ENCODE results near the gene POLR3H.
"Not testable (repeated sequence)": the region's sequence is repeated elsewhere in the genome, so short reads cannot be mapped to it uniquely, and the experiment has no call there.

Gene POLR3H

DNA sequence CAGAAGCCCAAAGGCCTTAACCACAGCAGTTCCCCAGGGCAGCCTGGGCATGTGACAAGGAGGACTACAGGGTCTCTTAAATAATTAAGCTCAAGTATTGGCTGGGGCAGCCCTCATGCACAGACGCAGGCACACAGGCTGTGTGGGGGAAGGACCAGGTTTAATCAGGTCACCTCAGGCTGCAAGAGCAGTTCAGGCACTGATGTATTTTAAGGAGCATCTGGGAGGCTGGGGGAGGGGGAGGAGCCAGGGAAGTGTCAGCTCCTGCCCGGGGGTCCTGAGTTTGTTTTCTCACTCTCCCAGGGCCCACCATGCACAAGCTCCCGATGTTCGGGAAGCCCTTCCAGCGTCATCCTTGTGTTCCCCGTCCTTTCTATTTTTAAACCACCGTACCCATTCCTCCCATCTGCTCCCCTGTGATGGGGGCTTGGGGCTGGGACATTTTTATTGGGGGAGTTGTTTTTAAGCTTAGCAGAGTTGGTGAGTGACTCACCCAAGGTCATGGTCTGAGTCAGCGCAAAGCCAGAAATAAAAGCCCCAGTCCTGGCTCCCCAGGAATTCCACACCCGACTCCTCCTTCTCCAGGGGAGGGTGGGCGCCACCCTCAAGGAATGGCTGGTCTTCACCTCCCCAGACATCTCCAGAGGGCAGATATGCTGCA, 18.9 kb upstream of the POLR3H start:
- no peak for DNase-seq

DNA sequence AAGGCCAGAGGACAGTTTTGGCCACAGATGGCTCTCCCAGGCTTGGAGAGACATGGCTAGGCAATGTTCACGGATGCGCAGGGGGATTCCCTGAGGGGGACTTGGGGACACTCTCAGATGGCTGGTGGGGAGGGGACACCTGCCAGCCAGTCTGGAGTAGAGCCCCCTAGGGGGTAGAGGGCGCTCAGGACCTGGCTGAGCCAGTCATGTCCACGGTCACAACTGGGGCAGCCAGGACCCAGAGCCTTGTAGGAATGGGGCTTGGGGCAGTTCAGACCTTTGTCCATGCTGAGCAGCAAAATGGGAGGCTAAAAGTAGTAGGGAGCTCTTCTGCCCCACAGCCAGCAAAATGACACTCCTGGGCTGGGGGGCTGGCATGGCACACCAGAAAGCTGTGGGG, 18.2 kb upstream of the POLR3H start:
- no peak for DNase-seq

DNA sequence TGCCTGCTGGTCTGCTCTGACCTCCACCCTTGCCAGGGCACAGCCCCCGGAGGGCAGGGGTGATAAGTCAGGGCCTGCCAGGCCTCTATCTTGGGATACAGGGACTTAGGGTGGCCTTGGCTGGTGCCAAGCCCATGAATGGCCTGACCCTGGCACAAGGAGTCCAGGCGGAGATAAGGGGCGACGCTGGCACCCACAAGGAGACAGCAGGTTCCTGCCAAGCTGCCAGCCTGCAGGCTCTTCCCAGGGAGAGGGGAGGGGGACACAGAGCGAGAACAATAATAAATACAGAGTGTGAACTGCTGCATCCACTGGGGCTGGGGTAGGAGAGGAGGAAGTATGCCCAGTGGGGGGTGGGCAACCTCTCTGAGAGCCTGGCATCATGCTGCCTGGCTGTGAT, 17.5 kb upstream of the POLR3H start:
- no peak for DNase-seq

DNA sequence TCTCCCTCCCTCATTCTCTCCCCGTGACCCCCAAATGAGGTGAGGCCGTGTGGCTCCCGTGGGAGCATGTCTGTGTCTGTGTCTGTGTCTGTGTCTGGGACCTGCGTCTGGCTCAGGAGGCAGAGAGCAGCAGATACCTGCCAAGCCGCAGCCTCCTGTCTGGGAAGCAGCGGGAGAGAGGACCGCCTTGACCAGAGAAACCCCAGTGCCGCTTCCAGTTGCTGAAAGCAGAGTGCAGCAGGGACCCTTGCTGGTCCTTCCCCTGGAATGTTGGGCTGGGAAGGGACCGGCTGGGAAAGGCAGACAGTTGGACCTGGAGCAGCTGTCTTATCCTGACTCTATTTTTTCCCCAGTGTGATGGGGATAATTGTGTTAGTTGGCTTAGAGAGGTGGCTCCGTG, 17.1 kb upstream of the POLR3H start:
- DNase-seq = no peak

DNA sequence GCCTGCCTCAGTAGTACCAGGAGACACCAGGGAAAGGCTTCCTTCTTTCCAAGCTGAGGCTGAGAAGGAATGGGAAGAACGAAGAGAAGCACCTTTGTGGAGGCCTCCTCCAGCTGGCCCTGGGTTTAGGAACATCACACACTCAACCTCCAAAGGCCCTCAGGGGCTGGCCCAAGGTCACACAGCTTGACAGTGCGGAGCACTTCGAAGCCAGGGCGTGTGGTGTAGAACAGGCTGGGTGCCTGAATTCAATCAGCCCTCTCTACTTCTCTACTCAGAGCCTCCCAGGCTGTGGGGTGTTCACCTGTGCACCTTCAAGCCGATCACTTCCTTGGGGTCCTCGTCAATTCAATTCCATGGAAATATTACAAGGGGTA, 15.8 kb upstream of the POLR3H start:
- no peak for DNase-seq

DNA sequence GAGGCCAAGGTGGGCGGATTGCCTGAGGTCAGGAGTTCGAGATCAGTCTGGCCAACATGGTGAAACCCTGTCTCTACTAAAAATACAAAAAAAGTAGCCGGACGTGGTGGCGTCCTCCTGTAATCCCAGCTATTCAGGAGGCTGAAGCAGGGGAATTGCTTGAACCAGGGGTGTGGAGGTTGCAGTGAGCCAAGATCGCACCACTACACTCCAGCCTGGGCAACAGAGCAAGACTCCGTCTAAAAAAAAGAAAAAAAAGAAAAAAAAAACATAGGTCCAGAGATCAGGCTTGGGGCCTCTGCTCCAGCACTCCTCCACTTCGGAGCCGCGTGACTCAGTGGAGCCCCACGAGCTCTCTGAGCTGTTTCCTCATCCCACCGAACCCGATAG, 14.0 kb upstream of the POLR3H start:
- DNase-seq = not testable (repeated sequence)

DNA sequence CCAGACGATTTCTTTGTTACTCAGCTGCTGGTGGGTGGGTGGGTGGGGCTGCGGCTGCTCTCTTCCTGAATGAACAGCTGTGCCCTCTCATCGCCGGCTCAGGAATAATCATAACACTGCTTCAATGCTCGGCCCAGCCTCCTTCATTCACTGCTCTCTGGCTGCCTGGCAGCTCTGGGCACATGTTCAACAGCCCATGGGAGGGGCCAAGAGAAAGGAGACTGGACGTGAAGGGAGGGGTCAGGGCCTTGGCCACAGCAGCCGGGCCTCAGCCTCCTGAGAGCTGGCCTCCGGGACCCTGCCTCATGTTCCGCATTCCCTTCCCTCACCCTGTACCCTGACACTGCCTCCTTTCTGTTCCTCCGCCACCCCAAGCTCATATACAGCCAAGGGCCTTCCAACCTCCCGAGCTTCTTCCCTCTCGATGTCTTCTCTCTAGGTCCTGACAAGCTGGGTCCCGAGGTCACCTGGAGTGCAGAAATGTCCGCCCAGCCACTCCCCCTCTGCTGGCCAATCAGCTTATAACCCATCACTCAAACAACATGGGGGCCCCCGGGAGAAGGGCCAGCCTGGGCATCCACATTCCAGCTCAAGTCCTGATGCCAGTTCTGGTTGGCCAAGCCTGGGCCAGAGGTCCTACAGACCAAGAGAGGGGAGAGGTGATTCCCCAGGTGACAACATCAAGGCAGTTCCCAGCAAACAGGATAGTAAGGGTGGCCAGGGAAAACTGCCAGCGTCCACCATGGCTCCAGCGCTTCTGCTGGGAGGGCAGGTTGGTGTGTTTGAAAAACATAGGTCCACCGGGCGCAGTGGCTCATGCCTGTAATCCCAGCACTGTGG, 13.4 kb upstream of the POLR3H start:
- no peak for DNase-seq

DNA sequence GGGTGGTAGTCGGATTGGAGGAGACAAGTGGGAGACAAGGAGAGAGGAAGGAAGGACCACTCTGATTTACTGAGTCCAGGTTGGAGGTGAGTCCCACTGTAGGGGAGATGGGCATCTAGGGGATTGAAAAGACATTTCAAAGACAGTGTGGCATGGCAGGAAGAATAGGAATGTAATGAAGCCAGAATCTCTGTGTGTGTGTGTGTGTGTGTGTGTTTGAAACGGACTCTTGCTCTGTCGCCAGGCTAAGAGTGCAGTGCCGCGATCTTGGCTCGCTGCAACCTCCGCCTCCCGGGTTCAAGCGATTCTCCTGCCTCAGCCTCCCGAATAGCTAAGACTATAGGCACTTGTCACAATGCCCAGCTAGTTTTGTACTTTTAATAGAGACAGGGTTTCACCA, 12.3 kb upstream of the POLR3H start:
- DNase-seq = no peak

DNA sequence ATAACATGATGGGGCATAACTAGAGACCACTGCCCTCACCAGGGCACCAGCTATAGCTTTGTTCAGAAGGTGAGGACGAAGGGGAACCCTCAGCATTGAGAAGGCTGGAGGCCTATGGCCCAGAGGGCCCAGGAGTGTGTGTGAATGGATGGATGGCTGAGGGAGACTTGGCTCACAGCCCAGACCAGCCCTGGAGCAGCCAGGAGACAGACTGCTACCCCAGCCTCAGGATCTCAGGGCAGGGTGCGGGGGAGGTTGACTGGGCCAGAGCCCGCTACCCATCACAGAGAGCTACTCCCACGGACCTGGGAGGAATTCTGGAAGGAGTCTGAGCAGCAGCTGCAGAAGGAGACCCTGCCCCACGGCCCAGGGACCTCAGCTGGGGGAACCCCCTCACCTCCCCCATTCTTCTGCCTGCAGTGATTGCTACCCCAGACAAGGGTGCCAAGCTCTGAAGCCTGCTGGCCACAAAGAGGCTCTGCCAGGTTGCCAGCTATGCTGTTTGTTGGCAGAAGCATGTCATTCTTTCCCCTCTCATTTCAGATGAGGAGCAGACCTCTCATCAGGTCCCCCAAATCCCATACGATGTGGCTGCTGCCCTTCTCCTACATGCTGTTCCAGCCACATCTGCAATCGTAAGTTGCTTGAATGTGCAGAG, 11.2 kb upstream of the POLR3H start:
- DNase-seq = no peak

DNA sequence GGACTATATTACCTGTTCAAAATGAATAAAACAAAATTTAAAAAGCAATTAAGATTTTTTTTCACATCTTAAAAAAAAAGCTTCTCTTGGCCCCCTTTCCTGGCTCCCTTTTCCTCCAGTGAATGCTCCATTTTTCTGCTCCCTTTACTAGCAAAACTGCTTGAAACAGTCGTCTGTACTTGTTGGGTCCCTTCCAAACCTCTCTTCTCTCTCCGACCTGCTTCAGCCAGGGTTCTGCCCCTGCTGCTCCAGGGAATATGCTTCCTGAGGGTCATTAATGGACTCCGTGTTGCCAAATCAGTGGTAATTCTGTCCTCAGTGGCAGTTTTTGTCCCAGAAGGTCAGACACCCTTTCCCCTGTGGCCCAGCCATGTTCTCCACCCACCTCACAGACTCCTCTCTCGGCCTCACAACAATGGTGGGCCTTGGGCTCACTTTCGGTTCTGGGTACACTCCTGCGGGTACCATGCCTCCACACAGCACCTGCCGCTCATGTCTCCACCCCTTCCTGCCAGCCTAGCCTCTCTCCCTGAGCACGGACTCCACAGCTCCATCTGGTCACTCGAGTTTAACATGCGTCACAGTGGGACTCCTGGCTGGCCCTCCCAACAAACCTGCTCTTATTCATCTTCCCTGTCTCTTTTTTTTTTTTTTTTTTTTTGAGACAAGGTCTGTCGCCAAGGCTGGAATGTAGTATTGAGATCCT, 7.8 kb upstream of the POLR3H start:
- DNase-seq = no peak

DNA sequence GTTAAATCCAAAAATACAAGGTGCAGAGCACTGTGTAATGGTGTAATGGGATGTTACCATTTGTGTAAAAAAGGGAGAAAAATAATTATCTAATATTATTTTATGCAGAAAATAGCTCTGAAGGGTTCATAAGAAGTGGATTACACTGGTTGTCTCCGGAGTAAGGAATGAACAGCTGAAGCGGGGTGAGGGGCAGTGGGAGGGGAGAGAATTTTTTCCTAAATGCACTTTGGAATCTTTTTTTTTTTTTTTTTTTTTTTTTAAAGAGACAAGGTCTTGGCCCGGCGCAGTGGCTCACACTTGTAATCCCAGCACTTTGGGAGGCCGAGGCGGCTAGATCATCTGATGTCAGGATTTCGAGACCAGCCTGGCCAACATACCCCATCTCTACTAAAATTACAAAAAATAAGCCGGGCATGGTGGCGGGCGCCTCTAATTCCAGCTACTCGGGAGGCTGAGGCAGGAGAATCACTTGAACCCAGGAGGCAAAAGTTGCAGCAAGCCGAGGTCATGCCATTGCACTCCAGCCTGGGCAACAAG, 6.8 kb upstream of the POLR3H start:
- DNase-seq = no peak

DNA sequence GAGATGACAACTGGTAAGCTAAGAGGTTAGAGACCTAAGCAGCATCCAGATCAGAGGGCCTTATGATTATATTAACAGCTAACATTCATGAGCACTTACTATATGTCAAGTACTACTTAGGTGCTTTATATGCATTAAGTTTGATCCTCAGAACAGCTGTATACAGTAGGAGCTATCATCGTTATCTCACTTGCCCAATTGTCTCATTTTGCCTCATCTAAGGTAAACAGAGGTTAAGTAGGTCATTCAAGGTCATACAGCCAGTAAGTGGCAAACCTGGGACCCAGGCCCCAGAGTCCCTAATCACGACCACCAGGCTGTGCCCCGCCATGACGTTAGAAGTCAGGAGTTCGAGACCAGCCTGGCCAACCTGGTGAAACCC, 4.6 kb upstream of the POLR3H start:
- DNase-seq = no peak

DNA sequence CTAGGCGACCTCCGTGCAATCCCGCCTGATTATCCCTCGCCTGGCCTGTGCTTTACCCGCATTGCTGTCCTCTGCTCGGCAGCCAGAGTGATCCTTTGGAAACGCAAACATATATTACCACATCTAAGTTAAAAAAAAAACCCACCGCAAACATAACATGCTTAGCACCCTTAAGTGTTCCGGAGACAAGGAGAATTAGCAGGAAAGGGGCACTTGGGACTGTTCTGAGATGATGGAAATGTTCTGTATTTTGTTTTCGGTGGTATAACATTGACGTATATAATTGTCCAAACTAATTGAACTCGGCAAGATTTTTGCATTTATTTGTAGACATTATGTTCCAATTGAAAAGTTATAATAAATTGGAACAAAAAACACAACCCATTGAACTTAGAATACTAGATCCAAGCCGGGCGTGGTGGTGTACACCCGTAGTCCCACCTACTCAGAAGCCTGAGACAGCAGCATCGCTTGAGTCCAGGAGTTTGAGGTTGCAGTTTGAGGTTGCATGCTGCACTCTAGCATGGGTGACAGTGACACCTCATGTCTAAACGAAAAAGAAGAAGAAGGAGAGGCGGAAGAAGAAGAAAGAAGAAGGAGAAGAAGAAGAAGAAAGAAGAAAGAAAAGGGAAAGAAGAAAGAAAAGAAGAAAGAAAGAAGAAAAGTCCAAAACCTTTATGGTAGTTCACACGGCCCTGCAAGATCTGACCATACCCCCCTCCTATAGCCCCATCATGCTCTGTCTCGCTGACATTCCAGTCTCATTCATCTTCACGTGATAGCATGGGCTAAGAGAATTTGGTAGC, 604 bp upstream of the POLR3H start:
- DNase-seq = no peak

DNA sequence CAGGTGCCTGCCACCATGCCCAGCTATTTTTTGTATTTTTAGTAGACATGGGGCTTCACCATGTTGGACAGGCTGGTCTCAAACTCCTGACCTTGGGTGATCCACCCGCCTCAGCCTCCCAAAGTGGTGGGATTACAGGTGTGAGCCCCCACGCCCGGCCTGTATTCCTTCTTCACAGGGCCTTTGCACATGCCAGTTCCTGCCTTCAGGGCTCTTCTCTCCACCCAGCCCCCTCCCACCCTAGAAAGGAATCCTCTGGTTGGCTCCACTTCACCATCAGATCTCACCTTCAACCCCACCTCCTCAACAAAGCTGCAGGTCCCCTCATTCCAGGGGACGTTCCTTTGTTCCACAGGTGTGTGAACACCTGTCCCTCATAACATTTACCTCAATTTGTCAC, 2.0 kb downstream of the POLR3H start:
- DNase-seq = no peak

DNA sequence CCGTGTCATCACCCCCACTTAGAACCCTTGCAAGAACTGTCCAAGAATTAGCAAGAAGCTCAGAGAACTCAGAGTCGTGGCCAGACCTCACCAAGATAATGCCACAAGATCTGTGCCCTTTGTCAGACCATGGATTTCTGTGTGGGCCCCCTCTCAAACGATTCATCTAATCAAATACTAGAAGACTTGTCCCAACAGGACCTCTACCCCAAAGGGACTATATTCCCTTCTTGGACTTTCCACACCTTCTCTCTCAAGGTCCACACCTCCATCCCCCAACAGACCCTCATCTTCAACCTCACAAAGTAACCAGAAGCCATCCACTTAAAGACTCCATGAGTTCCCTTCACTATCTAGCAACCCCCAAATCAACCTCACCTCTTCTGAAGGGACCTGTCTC, 2.8 kb downstream of the POLR3H start:
- DNase-seq = no peak

DNA sequence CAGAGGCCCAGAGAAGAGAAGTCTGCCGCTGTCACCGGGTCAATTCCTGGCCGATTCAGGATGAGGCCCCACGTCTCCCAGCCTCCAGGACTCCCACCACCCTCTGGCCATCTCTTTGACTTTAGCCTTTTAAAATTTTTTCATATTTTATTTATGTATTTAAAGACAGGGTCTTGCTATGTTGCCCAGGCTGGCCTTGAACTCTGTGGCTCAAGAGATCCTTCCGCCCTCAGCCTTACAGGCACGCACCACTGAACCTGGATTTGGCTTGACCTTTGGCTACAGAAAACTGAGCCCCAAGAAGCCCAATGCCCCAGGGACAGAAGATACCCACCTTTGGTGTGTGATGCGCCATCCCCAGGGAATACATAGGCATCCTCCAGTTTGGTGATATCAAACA, 3.9 kb downstream of the POLR3H start:
- no peak for DNase-seq

DNA sequence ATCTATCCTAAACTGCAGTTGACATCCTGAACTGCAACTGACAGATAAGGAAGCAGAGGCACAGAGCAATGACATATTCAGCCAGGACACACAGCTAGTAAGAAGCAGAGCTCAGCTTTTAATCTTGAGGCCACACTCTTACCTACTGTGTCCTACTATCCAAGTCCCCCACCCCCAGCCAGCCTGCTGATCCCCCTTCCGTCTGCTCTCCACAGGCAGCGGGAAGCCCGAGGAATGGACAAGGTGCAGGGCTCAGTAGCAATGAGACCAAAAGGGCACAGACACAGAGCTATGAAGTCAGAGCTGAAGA, 4.3 kb downstream of the POLR3H start:
- no peak for DNase-seq

DNA sequence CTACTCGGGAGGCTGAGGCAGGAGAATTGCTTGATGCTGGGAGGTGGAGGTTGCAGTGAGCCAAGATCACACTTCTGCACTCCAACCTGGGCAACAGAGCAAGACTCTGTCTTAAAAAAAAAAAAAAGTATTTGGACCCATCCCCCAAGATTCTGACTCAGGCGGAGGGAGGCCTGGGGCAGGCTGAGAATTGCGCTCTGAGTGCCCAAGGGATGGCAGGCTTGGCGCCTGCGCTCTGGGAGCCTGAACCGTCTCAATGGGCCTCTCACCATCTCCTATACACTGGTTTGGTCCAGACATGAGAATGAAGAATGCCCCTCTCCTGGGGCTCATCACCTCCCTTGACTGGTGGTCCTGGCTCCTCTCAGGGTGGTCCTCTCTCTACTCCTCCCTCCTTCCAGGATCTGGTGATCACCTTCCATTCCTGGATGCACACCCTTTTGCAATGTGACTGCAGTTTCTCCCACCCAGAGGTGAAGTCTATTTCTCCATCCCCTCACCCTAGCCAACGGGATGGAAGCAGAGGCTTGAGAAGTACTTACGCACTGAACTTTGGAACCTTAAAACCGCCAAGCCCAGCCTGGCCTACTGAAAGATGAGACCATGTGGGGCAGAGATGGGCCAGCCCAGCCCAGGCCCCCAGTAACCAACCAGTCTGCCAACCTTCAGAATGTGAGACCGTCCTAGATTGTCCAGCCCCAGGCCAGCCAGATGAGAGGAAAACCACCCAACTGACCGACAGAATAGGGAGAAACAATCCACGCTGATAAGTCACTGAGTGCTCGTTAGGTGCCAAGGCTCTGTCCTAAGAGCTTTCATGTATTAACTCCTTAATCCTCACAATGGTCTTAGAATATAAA, 4.9 kb downstream of the POLR3H start:
- DNase-seq = no peak

DNA sequence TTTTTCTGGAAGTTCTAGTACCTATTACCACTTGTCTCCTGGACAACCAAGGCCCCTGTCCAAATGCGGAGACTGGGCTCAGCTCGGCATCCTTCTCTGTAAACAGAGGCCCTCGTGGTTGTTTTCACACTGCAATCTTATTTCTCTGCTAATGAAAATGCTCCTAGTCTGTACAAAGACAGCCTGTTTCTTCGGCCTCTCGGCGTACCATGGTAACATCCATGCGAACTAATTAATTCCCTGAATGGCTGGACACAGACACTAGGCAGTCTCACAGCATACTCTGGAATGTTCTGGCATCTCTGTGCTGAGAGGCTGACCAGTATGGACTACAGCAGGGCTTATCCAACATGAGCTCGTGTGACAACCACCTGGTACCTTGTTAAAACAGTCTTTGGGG, 5.7 kb downstream of the POLR3H start:
- DNase-seq = no peak

DNA sequence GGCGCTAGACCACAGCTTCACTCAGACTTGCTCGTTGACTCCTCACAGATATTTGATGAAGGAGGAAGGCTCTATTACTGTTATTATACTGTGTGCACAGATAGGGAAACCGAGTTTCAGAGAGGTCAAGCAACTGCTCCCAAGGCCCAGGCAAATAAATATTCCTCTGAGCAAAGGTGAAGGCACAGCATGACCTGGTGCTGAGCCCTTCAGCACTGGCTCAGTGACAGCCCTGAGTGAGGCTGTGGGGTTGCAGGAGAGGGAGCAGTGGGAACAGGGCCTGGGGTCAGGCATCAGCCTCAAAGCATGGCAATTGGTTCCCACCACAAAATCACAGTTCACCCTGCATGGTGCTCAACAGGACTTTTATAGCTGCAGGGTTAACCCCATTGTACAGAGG, 7.1 kb downstream of the POLR3H start:
- DNase-seq = no peak

DNA sequence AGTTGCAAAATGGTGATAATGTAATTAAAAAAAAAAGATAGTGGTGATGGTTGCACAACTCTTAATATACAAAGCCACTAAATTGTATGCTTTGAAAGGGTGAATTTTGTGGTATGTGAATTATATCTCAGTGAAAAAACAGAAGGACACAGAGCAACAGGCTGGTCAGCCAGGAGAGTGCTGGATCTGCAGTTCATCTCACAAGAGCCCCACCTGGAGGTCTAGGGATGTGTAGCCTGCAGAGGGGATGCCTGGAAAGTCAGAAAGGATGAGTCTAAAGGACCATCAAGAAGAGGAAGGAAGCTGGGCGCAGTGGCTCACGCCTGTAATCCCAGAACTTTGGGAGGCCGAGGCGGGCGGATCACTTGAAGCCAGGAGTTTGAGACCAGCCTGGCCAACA, 9.0 kb downstream of the POLR3H start:
- DNase-seq = no peak

DNA sequence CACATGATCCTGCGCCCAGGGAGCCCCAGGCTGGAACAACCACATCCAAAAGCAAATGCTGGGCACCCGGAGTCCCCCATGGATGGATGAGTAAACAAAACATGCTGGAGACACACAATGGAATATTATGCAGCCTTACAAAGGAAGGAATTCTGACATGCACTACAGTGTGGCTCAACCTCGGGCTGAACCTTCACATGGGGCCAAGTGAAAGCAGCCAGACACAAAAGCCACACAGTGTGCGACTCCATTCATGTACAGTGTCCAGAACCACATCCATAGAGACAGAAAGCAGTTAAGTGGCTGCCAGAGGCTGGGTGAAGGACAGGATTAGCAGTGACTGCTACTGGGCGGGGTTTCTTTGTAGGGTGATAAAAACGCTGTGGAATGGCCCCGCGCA, 10.1 kb downstream of the POLR3H start:
- DNase-seq = no peak
